HG03135 (cell line): ENCODE measurements around the gene KLF9.
A peak's percentile ranks its signal among the peaks of the same experiment; 100 is the strongest.

ENCODE experiments used
- ATAC-seq: cut with Tn5 transposase; IDR thresholded peaks from one replicate; pipeline ENCODE4 v1.9.1; 2021; ENCODE audit warnings: mild to moderate bottlenecking, moderate library complexity; ENCODE audit not compliant: unreplicated experiment

The KLF9 gene

DNA sequence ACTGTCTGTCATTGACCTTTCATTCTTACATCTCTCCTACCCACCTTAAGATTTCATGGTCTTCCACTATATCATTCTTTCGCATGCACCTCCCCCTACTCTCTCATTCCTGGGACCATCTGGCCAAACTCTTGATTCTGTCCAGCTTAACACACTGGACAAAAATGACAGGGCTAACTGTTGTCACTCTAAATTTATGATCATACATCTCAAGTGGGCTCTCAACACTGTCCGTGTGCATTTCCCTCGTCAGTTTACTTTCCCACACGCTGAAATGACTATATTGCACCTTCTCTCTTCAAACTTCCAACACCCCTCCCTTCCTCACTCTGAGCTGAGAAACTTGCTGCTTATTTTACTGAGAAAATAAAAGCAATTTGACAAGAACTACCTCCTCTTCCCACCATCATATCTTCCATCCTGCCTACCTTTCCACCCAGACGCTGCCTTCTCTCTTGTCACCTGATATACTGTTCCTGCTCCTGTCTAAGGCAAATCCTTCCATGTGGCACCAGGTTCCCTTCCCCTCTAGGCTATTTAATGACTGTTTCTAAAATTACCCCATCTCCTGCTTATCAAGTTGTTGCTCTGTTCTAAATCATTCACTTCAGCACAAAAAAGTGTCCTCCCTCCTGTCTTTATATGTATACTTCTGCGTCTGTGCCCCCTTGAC, 8.1 kb upstream of the KLF9 start:
- no peak for ATAC-seq

DNA sequence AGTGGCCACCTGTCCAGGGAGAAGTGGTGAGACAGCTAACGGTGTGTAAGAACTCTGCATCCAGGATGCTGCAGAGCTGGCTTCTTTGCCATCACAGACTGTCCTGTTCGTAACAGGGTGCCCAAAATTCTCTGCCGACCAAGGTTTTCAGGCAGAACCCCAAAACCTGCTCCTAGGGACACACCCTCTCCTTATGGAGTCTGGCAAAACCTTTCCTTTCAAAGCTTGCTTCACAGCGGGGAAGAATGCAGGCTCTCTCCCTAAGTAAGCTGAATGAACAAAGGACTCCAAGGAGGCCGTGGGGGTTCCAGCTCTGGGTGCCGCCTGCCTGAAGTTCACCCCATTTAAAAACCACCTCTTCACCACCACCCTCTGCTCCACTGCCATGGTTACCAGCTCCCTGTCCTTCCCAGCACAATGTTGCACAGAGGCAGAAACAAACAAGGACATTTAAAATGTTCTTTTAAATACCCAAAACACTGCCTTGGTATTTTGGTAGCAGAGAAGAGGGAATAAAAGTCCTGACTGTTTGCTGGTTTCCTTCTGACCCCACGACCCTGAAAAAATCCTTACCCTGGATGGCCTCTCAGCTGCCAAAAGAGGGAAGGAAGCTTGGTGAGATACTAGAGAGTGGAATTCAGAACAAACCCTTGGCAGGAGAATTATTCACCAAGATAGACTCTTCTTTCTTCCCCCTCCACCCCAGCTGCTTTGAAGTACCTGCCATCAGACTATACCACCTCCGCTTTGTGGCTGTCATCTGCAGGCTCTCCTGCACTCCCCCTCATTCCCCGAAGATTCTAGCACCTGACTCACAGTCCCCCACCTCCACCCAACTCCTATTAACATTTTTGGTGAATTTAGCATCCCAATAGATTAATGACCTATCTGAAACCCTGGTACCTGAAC, 7.1 kb upstream of the KLF9 start:
- no peak for ATAC-seq

- ATAC-seq: peak; percentile 21
These were observed 6.2 kb upstream of the KLF9 start for GRCh38 chr9:70420441-70421271.

DNA sequence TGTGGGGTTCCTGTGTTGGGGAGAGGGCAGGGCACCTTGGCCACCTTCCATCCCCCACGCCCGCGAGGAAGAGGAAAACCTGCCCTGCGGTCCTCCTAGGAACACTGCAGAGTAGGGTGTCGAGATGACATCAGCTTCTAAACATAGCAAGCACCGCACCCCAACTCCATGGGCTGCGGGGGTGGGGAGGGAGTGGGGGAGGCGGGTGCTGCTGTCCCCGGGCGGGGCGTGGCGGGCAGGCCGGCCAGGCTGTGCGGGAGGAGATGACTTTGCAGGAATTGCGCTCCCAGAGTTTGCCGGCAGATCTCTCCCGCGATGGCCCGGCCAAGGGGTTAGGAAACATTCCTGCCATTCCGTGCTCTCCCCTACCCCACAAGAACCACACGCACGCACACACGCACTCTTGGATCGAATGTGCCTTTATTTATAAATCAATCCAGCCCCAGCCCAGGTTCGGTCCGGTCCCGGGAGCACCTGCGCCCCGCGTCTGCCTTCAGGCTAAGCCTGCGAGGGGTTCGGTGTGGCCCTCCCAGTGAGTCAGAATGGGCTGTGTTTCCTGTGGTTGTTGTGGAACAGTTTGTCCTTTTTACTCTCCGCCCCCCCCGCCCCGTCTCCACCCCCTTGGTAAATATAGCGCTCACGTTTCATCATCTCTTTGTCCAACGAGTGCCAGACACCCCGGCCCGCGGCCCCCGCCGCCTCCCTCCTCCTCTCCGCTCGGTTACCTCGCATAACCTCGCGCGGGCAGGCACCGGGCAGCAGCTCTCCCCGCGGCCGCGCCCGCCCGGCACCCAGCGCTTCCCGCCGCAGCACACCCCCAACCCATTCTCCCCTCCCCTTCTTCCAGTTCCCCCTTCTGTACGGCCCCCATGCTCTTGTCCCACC, 5.3 kb upstream of the KLF9 start:
- peak; percentile 43 for ATAC-seq

DNA sequence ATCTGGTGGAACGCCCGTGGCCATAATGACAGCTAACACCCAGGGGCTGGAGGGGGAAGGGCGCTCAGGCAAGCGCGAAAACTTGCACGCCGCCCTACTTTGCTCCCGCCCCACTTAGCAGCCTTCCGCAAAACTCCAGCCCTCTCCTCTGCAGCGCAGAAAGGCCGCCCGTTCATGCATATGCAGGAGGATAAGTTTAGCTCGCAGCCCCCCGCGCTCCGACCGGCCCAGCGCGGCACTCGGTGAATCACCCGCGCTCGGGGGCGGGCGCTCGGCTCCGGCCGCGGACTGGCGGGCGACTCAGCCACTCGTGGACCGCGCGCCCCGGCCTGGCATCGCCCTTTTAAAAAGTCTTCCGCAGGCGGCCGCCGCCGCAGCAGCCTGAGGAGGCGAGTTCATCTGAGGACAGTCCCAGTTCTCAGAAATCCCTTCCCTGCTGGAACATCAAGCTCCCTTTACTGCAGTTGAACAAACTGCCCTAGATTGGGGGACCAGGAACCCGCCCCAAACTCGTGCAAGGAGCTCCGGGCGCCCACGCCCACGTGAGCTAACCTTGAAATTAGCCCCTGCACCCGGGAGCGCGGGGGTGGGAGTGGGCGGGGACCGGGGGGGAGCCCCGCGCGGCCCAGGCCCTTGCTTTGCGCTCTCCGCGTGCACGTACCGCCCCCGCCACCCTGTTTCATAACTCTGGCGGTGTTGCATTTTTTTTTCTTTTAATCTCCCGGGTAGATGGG, 4.5 kb upstream of the KLF9 start:
- peak; percentile 51 for ATAC-seq

DNA sequence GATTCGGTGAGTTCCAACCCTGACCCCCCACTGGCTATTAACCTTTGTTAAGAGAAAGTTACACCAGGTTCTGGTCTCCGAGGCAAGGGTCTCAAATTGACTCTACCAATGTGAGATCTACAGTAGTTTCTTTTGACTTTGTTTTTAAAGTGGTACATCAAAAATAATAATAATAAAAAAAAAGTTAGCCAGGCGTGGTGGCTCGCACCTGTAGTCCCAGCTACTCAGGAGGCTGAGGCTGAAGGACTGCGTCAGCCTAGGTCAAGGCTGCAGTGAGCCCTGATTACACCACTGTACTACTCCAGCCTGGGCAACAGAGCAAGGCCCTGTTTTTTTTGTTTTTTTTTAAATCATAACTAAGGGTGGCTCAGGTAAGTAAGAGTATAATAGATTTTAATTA, 1.0 kb upstream of the KLF9 start:
- no peak for ATAC-seq

- no peak for ATAC-seq
These were observed 584 bp upstream of the KLF9 start for GRCh38 chr9:70415041-70415440.

GRCh38 chr9:70413464-70413798, 1.0 kb downstream of the KLF9 start:
- ATAC-seq: peak; percentile 27

GRCh38 chr9:70412832-70413463, 1.5 kb downstream of the KLF9 start:
- ATAC-seq: peak; percentile 1

GRCh38 chr9:70411930-70412831, 2.3 kb downstream of the KLF9 start:
- no peak for ATAC-seq

- no peak for ATAC-seq
These were observed 3.1 kb downstream of the KLF9 start for GRCh38 chr9:70411121-70411929.

- ATAC-seq: no peak
These were observed 4.1 kb downstream of the KLF9 start for GRCh38 chr9:70410368-70410767.

DNA sequence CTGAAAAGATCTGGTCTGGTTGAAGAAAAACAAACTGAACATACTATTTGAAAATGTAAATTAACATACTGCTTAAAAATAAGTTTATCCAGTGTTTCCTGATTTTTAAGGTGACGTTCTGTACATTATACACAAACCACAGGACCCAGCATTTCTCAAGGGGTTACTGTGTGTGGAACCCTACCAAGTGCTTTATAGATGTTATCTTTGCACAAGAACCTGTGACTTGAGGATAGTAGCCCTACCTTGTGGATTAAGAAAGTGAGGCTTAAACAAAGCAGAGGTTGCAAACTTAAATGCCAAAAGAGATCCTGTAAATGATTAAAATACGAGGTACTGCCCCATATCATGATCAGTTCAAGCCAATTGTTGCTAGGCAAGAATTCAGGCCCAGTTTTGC, 4.7 kb downstream of the KLF9 start:
- ATAC-seq: no peak

- ATAC-seq: no peak
These were observed 5.2 kb downstream of the KLF9 start for GRCh38 chr9:70409280-70409679.

DNA sequence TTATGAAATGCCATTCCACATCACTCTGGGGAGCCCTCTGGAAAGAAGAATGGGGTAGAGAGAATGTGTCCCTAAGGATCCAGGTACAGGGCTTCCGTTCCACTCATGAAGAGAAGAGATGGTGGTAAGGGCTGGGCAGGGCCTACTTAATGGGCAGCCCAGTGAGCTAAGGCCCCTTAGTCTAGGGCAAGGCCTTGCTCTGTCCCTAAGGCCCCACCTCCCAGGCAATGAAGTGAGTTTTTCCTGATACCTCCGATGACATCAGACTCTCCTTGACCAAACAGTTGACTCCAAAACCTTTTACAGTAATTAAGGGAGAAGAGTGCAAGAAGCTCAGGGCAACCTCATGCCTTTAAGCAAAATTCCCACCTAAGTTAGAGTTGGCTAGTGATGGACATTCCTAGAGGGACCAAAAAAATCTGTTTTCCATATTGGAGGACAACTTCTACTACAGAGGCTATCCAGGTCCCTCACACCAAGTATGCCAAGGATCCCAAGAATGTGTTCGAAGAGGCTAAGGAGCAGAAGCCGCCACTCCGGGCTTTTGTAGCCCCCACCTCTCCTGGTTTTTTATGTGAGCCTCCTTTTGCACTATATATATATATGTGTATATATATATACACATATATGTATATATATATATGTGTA, 5.9 kb downstream of the KLF9 start:
- no peak for ATAC-seq

DNA sequence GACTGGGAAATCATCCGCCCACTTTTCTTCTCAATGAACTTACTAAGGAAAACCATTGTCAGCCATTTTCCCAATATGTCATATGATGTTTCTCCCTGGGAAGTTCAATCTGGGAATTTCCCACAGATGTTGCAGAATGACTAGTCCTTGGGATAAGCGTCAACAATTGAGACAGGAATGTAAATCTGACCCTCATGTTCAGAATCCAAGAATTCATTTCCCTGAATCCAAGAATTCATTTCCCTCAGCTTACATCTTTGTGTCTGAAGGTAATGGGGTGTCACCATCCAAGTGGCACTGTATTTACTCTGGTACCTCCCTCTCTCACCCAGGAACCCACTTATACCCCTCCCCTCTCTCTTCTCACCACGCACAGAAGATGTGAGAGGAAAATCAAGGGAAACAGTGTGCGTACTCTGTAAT, 7.4 kb downstream of the KLF9 start:
- ATAC-seq: no peak

DNA sequence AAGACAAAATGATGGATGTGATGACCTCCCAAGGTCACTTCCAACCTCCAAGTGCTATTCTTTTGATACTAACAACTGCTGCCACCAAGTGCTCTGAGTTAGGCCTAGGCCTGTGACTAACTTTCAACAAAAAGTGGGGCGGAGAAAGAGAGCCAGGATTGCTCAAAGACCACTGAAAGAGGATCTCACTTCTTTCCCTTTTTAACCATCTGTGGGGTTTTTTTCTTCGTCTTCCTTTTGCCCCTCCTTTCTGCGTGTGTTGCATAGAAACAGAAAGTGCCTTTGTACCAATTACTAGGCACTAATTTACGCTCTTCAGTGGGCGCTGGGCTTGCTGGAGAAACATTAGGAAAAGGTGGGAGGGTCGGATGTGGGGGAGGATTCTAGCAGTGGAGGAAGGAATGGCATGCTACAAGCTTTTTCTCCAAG, 8.0 kb downstream of the KLF9 start:
- peak; percentile 55 for ATAC-seq
